DMS 273 (cell line): ENCODE data around the gene HOXC10.

Experiments used
- DNase-seq: peaks from one replicate; lab custom pipeline; 2025; ENCODE audit not compliant: unreplicated experiment; lab: John Stamatoyannopoulos, UW

The HOXC10 gene

GRCh38 chr12:54015018-54015931 is 30.3 kb downstream of the HOXC10 start:
- no peak for DNase-seq

- no peak for DNase-seq
Measured at GRCh38 chr12:54016051-54016450, 31.1 kb downstream of the HOXC10 start.

- peak; percentile 65 for DNase-seq
Measured at GRCh38 chr12:54016478-54016964, 31.6 kb downstream of the HOXC10 start.

- peak; percentile 83 for DNase-seq
Measured at GRCh38 chr12:54017027-54017788, 32.3 kb downstream of the HOXC10 start.

GRCh38 chr12:54017878-54018467 is 33.0 kb downstream of the HOXC10 start:
- DNase-seq = peak; percentile 97

- DNase-seq = no peak
Measured at GRCh38 chr12:54018468-54018984, 33.6 kb downstream of the HOXC10 start.

GRCh38 chr12:54019091-54019811 is 34.3 kb downstream of the HOXC10 start:
- no peak for DNase-seq

GRCh38 chr12:54019924-54020590 is 35.1 kb downstream of the HOXC10 start:
- no peak for DNase-seq

GRCh38 chr12:54020591-54021405 is 35.9 kb downstream of the HOXC10 start:
- no peak for DNase-seq

- DNase-seq = no peak
Measured at GRCh38 chr12:54021432-54022013, 36.6 kb downstream of the HOXC10 start.

- no peak for DNase-seq
Measured at GRCh38 chr12:54022960-54023884, 38.3 kb downstream of the HOXC10 start.

GRCh38 chr12:54024127-54024526 is 39.2 kb downstream of the HOXC10 start:
- no peak for DNase-seq

- DNase-seq = no peak
Measured at GRCh38 chr12:54024581-54025305, 39.8 kb downstream of the HOXC10 start.

- no peak for DNase-seq
Measured at GRCh38 chr12:54025499-54026405, 40.8 kb downstream of the HOXC10 start.

- DNase-seq = no peak
Measured at GRCh38 chr12:54026640-54027441, 41.9 kb downstream of the HOXC10 start.
